Measurements from ENCODE around the gene OR14C36.
"Not testable (repeated sequence)": the region's sequence is repeated elsewhere in the genome, so short reads cannot be mapped to it uniquely, and the experiment has no call there.

OR14C36 gene

GRCh38 chr1:248348475-248348874, at the start of gene OR14C36:
TSS of gene OR14C36 (plus strand) at chr1:248348775. CDS start at chr1:248348775, 0 bp downstream.
- no peak for DNase-seq

GRCh38 chr1:248303324-248303723, 45.3 kb upstream of the OR14C36 start, which contains the start of gene OR2T12:
TSS of gene OR2T12 (minus strand) at chr1:248303424. CDS start at chr1:248295578, 7,846 bp downstream.
- no peak for DNase-seq

- not testable (repeated sequence) for DNase-seq
Measured at GRCh38 chr1:248305672-248306071, 42.9 kb upstream of the OR14C36 start.

GRCh38 chr1:248306103-248306502, 42.5 kb upstream of the OR14C36 start:
- no peak for DNase-seq

- not testable (repeated sequence) for DNase-seq
Measured at GRCh38 chr1:248306740-248307139, 41.8 kb upstream of the OR14C36 start.

GRCh38 chr1:248316796-248317195, 31.8 kb upstream of the OR14C36 start:
- no peak for DNase-seq

GRCh38 chr1:248324468-248324867, 24.1 kb upstream of the OR14C36 start, which contains the start of gene OR2M7:
TSS of gene OR2M7 (minus strand) at chr1:248324568. CDS start at chr1:248324568, 0 bp downstream.
- no peak for DNase-seq

- no peak for DNase-seq
Measured at GRCh38 chr1:248343451-248343850, 5.1 kb upstream of the OR14C36 start.

- DNase-seq, result no peak
Measured at GRCh38 chr1:248359415-248359814, 10.8 kb downstream of the OR14C36 start.

GRCh38 chr1:248361121-248361715, 12.6 kb downstream of the OR14C36 start, which contains the start of gene OR2T4:
TSS of gene OR2T4 (plus strand) at chr1:248361665. CDS start at chr1:248361665, 0 bp downstream.
- no peak for DNase-seq

- no peak for DNase-seq
Measured at GRCh38 chr1:248366609-248367008, 18.0 kb downstream of the OR14C36 start.

GRCh38 chr1:248372394-248372793, 23.8 kb downstream of the OR14C36 start:
- DNase-seq, result no peak

GRCh38 chr1:248373761-248374160, 25.2 kb downstream of the OR14C36 start:
- DNase-seq, result no peak

GRCh38 chr1:248375446-248375845, 26.9 kb downstream of the OR14C36 start, which contains the start of gene OR2T6:
TSS of gene OR2T6 (plus strand) at chr1:248375746. CDS start at chr1:248387609, 11,863 bp downstream.
- DNase-seq, result no peak

- no peak for DNase-seq
Measured at GRCh38 chr1:248376916-248377315, 28.3 kb downstream of the OR14C36 start.

GRCh38 chr1:248380854-248381253, 32.3 kb downstream of the OR14C36 start:
- DNase-seq, result no peak

GRCh38 chr1:248388426-248388825, 39.9 kb downstream of the OR14C36 start:
- no peak for DNase-seq

- no peak for DNase-seq
Measured at GRCh38 chr1:248393050-248393449, 44.5 kb downstream of the OR14C36 start.

All from CD4-positive, alpha-beta T cell treated with Interleukin-4 for 1 hour (primary cell).